Spinal cord (tissue), 10 donors: ENCODE data around the gene NDUFA5. TPM values are rescaled to one million over a fixed set of nuclear protein-coding genes. Genes with fewer than 3 reads are reported as not detected.

Source experiments
- DNase-seq, 6 donors: peaks; one replicate each; pipeline versions ENCODE4 v3.0.0 to v3.0.0-alpha.2; 2013 to 2015; ENCODE audit warnings: low spot score in 6 of 6, low read depth in 4 of 6
- H3K27ac ChIP-seq: one replicate; pipeline ENCODE4 v1.5.1; 2013; ENCODE audit warnings: low read depth, low read length, control low read depth
- H3K27me3 ChIP-seq: one replicate; pipeline ENCODE4 v1.6.1; 2013; ENCODE audit warnings: low read length; ENCODE audit not compliant: control insufficient read depth, insufficient read depth
- H3K36me3 ChIP-seq: one replicate; pipeline ENCODE4 v1.6.1; 2013; ENCODE audit warnings: low read length; ENCODE audit not compliant: control insufficient read depth, insufficient read depth
- H3K4me1 ChIP-seq: one replicate; pipeline ENCODE4 v1.6.1; 2013; ENCODE audit warnings: low read length; ENCODE audit not compliant: control insufficient read depth, insufficient read depth
- H3K4me3 ChIP-seq: one replicate; pipeline ENCODE4 v1.5.1; 2013; ENCODE audit warnings: low read depth, low read length, control low read depth
- H3K9me3 ChIP-seq: one replicate; pipeline ENCODE4 v1.6.1; 2013; ENCODE audit warnings: low read length; ENCODE audit not compliant: control insufficient read depth, insufficient read depth
- WGBS: methylation state at CpG from one replicate; pipeline ENCODE4 v1.1.5; 2013; ENCODE audit warnings: missing lambda C conversion rate; ENCODE audit not compliant: insufficient coverage; 5-methylcytosine and 5-hydroxymethylcytosine counted together
- long read RNA-seq, 4 donors: transcript quantifications; one replicate each; lab custom pipeline, GENCODE V29; 2026
- polyA plus RNA-seq, 2 donors: library from polyadenylated mRNA; unstranded; fragments of 120-200 nt; gene quantifications; one replicate each; pipeline ENCODE4 v1.2.1, GENCODE V29; 2013; ENCODE audit not compliant: insufficient read length in 2 of 2
- total RNA-seq, 2 donors: library from RNA; depleted of rRNA in 1 of 2; stranded (reverse); fragments of 120-200 nt in 1 of 2; fragments of >200 nt in 1 of 2; gene quantifications; one replicate each; pipeline versions ENCODE4 v1.2.3 to v1.2.4, GENCODE V29; 2013 to 2014
- donor health status: healthy.

Gene NDUFA5
- 100 to 1,000 TPM in 1 of 2 donors, 10 to 100 TPM in 1; 99.9 to 170 TPM for total RNA-seq
- 100 to 1,000 TPM; 197 to 259 TPM for polyA plus RNA-seq
- long read RNA-seq, donor 1, full-length matches to known transcripts: 295 of 303 reads
- long read RNA-seq, donor 1, partial matches to known transcripts: 8 of 303 reads
- long read RNA-seq, donor 1, other reads (novel, unspliced or antisense): 0 of 303 reads
- long read RNA-seq, donor 2, transcript NDUFA5-202 (4 exons, 1,360 nt): minor isoform, 20 of 80 reads
- long read RNA-seq, donor 2, transcript NDUFA5-201 (5 exons, 1,901 nt): major isoform, 57 of 80 reads
- long read RNA-seq, donor 2, partial matches to known transcripts: 0 of 80 reads
- long read RNA-seq, donor 2, other reads (novel, unspliced or antisense): 0 of 80 reads
- long read RNA-seq, donor 3, transcript NDUFA5-202 (4 exons, 1,360 nt): minor isoform, 30 of 105 reads
- long read RNA-seq, donor 3, transcript NDUFA5-201 (5 exons, 1,901 nt): major isoform, 65 of 105 reads
- long read RNA-seq, donor 3, partial matches to known transcripts: 5 of 105 reads
- long read RNA-seq, donor 3, other reads (novel, unspliced or antisense): 0 of 105 reads
- long read RNA-seq, donor 4, transcript NDUFA5-203 (2 exons, 599 nt): minor isoform, 10 of 213 reads
- long read RNA-seq, donor 4, transcript NDUFA5-202 (4 exons, 1,360 nt): minor isoform, 68 of 213 reads
- long read RNA-seq, donor 4, transcript NDUFA5-201 (5 exons, 1,901 nt): major isoform, 102 of 213 reads
- long read RNA-seq, donor 4, transcript NDUFA5-210 (3 exons, 571 nt): minor isoform, 14 of 213 reads
- long read RNA-seq, donor 4, partial matches to known transcripts: 16 of 213 reads
- long read RNA-seq, donor 4, other reads (novel, unspliced or antisense): 0 of 213 reads

DNA sequence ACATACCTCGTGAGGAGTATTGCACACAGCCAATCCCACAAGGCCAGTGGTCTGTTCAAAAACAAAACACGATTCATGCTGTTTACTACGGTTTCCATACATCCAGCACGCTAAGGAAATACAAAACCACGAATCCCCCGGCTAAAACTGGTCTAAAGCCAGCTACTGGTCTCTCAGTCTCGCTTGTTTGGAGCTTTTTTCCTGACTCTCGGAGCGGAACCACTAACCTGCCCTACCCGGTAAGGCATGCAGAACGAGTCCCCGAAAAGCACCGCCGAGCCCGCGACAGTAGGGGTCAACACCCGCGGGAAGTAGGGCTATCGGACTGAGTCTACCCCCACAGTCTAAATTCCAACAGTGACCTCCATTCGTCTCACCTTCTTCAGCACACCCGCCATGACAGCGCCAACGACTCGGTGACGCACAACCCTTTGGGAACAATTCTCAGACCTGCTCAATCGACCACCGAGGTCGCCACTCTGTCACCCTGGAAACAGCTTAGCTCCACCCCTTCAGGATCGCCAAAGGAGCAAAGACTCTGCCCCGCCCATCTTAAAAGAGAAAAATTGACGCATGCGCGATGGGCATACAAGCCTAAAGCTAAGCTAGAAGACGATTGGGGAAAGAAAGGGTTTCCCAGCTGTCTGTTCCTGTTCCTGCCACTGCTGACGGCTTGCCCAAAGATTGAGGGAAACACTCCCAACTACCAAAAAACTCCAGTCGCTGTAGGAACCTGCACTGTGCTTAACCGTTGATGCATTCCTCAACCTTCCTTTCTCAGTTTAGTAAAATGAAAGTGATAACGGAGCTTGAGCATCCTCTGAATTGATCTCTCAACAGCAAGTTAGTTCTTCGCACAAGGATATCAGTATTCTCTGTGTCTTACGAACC lies at the start of gene NDUFA5:
TSS of gene NDUFA5 (minus strand) at position 421 of the 891 bp plus-strand sequence. CDS start at position 398, 23 bp downstream.
- H3K4me3 ChIP-seq: peak within 1 kb of the TSS; percentile 96
- H3K27me3 ChIP-seq: no peaks in the 10 kb centered on the region
- WGBS: under 1% methylated on average over 28 of the region's 40 CpGs
- DNase-seq: peak; percentile 98 to 100 (median 100)
- no peaks in the 10 kb centered on the region for H3K9me3 ChIP-seq
- H3K36me3 ChIP-seq: no peaks in the 10 kb centered on the region
- H3K4me1 ChIP-seq: peaks cover 4% of the 10 kb centered on the region
- peak within 1 kb of the TSS; percentile 95 for H3K27ac ChIP-seq

DNA sequence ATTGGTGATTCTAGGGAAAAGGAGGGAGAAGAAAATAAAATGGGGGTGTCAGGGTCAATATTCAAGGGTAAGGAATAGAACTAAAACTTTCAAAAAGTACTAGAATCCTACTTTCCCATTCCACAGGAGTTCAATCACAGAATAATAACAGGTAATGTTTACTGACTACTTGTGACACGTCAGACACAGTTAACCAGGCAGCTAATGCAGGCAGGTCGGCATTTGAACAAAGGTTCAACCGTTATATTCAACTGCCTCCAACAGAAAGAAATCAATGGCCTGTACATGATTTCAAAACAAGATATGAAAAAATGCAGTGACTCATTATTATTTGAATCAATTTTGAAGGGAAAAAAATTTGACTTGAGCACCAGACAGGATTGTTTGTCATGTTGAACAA lies 47.1 kb upstream of the NDUFA5 start:
- no peak overlapping the region for H3K27ac ChIP-seq
- H3K36me3 ChIP-seq: no peaks in the 10 kb centered on the region
- no peak overlapping the region for H3K4me3 ChIP-seq
- no peaks in the 10 kb centered on the region for H3K27me3 ChIP-seq
- DNase-seq: no peak
- no peaks in the 10 kb centered on the region for H3K9me3 ChIP-seq
- 25% methylated on average over 2 of the region's 3 CpGs for WGBS
- H3K4me1 ChIP-seq: no peaks in the 10 kb centered on the region

- no peak for DNase-seq
- no CpG with 5 or more reads among the region's 3 CpGs for WGBS
- Histone ChIP-seq H3K9me3 (no peaks in the 10 kb centered on the region), H3K36me3 (no peaks in the 10 kb centered on the region), H3K27me3 (no peaks in the 10 kb centered on the region), H3K4me1 (no peaks in the 10 kb centered on the region), H3K27ac (no peak overlapping the region), H3K4me3 (no peak overlapping the region)
Observed at GRCh38 chr7:123602648-123603047, 45.0 kb upstream of the NDUFA5 start.

- H3K4me3 ChIP-seq: no peak within 1 kb of the TSS
- DNase-seq: peak in 1 of 6 donors; percentile 1
- no peak within 1 kb of the TSS for H3K27ac ChIP-seq
- no peaks in the 10 kb centered on the region for H3K36me3 ChIP-seq
- no peaks in the 10 kb centered on the region for H3K27me3 ChIP-seq
- H3K4me1 ChIP-seq: no peaks in the 10 kb centered on the region
- no CpG with 5 or more reads among the region's 4 CpGs for WGBS
- no peaks in the 10 kb centered on the region for H3K9me3 ChIP-seq
Observed at GRCh38 chr7:123601530-123601929, 43.9 kb upstream of the NDUFA5 start, which contains the start of gene ASB15. Gene ASB15, plus strand, starts transcription at chr7:123601821. Its CDS starts 12,682 bp downstream, at chr7:123614503.

GRCh38 chr7:123600876-123601275 lies 43.3 kb upstream of the NDUFA5 start:
- Histone ChIP-seq H3K9me3 (no peaks in the 10 kb centered on the region), H3K27me3 (no peaks in the 10 kb centered on the region), H3K4me3 (no peak overlapping the region), H3K27ac (no peak overlapping the region), H3K36me3 (no peaks in the 10 kb centered on the region), H3K4me1 (no peaks in the 10 kb centered on the region)
- WGBS: 59% methylated on average over 2 of the region's 3 CpGs
- DNase-seq: no peak

- Histone ChIP-seq H3K4me3 (no peak overlapping the region), H3K4me1 (no peaks in the 10 kb centered on the region), H3K27ac (no peak overlapping the region), H3K27me3 (no peaks in the 10 kb centered on the region), H3K9me3 (no peaks in the 10 kb centered on the region), H3K36me3 (no peaks in the 10 kb centered on the region)
- no CpG with 5 or more reads among the region's 2 CpGs for WGBS
- no peak for DNase-seq
Observed at GRCh38 chr7:123599766-123600165, 42.1 kb upstream of the NDUFA5 start.

- H3K36me3 ChIP-seq: no peaks in the 10 kb centered on the region
- H3K4me3 ChIP-seq: no peak overlapping the region
- H3K27ac ChIP-seq: no peak overlapping the region
- no peaks in the 10 kb centered on the region for H3K27me3 ChIP-seq
- H3K4me1 ChIP-seq: no peaks in the 10 kb centered on the region
- WGBS: no CpG with 5 or more reads among the region's 3 CpGs
- H3K9me3 ChIP-seq: no peaks in the 10 kb centered on the region
- DNase-seq: no peak
Observed at GRCh38 chr7:123598657-123599056, 41.0 kb upstream of the NDUFA5 start.

GRCh38 chr7:123594813-123595241 lies 37.2 kb upstream of the NDUFA5 start:
- WGBS: 31% methylated on average over 10 of the region's 10 CpGs

GRCh38 chr7:123588376-123588775 lies 30.8 kb upstream of the NDUFA5 start:
- Histone ChIP-seq H3K9me3 (no peaks in the 10 kb centered on the region), H3K4me1 (no peaks in the 10 kb centered on the region), H3K27me3 (no peaks in the 10 kb centered on the region), H3K4me3 (no peak overlapping the region), H3K36me3 (no peaks in the 10 kb centered on the region), H3K27ac (no peak overlapping the region)
- DNase-seq: no peak
- WGBS: no CpG with 5 or more reads among the region's 2 CpGs

More at GRCh38 chr7:123594813-123595241, 37.2 kb upstream of the NDUFA5 start:
- Histone ChIP-seq H3K9me3 (peaks cover 1% of the 10 kb centered on the region), H3K4me1 (no peaks in the 10 kb centered on the region), H3K27me3 (no peaks in the 10 kb centered on the region), H3K27ac (no peak overlapping the region), H3K4me3 (no peak overlapping the region), H3K36me3 (no peaks in the 10 kb centered on the region)
- no peak for DNase-seq
